ENCODE data around the gene DDX5. TPM values are rescaled to one million over a fixed set of nuclear protein-coding genes. Genes with fewer than 3 reads are reported as not detected.

Gene DDX5
- polyA plus RNA-seq, 1 experiment, result 915 TPM

GRCh38 chr17:64499805-64500486, 6.1 kb downstream of the DDX5 start:
- no peak overlapping the region for H3K4me3 ChIP-seq (ENCODE audit: low read depth, low read length)
- H3K9me3 ChIP-seq (ENCODE audit: control insufficient read depth, insufficient read depth, low read length), result no peaks in the 10 kb centered on the region
- ChIA-PET POLR2A (no interaction called here), CTCF (no interaction called here)
- TF ChIP-seq CTCF (IDR thresholded peaks at IDR 0.05; ENCODE audit: low read depth, low read length), result no peak
- DNase-seq (ENCODE audit: low read depth, low spot score), result no peak
- no peaks in the 10 kb centered on the region for H3K27me3 ChIP-seq (ENCODE audit: control insufficient read depth, insufficient read depth, low read length)
- no peak overlapping the region for H3K27ac ChIP-seq (ENCODE audit: low read depth, low read length)

GRCh38 chr17:64498308-64499203, 7.5 kb downstream of the DDX5 start:
- no peak for TF ChIP-seq CTCF (IDR thresholded peaks at IDR 0.05; ENCODE audit: low read depth, low read length)
- ChIA-PET CTCF (interaction anchor here (0.6 to 11.8 kb wide), 4 partner anchors 8 to 279 kb away, joined by 3 to 236 read pairs (median 3); no protein-coding TSS in a partner anchor), POLR2A (interaction anchor here (0.6 kb wide), 2 partner anchors 53 to 59 kb away, joined by 3 to 4 read pairs; no protein-coding TSS in a partner anchor)
- DNase-seq (ENCODE audit: low read depth, low spot score), result no peak
- Histone ChIP-seq H3K9me3 (ENCODE audit: control insufficient read depth, insufficient read depth, low read length) (no peaks in the 10 kb centered on the region), H3K27ac (ENCODE audit: low read depth, low read length) (no peak overlapping the region), H3K27me3 (ENCODE audit: control insufficient read depth, insufficient read depth, low read length) (no peaks in the 10 kb centered on the region), H3K4me3 (ENCODE audit: low read depth, low read length) (no peak overlapping the region)

DNA sequence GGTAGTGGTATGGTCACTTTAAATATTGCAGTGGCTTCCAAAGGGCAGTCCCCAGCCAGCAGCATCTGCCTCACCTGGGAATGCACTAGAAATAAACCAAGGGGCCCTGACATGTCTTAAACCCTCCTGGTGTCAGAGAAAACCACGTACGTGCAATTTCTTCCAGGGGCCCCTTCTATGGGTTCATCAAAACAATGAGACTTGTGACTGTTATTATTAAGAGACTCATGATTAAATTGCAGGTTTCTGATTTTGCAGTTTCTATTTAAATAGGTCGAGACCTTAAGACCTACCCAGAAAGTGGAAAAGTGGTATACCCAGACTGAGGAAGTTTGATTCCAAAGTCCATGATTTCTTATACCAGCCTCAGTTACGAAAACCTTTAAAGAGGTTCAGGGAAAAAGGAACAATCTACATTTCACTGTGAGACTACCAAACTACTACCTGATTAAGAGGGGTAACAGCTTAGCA, 8.5 kb downstream of the DDX5 start:
- peak overlapping the region; percentile 86 for H3K4me3 ChIP-seq (ENCODE audit: low read depth, low read length)
- DNase-seq (ENCODE audit: low read depth, low spot score), result no peak
- ChIA-PET CTCF (interaction anchor here (11.8 kb wide), 1 partner anchor 78 kb away, joined by 236 read pairs; no protein-coding TSS in a partner anchor), POLR2A (interaction anchor here (0.8 to 2.3 kb wide), 3 partner anchors 8 to 76 kb away, joined by 3 to 77 read pairs (median 3); partner anchors contain the start of genes CEP95 and DDX5)
- no peaks in the 10 kb centered on the region for H3K27me3 ChIP-seq (ENCODE audit: control insufficient read depth, insufficient read depth, low read length)
- peak overlapping the region; percentile 81 for H3K27ac ChIP-seq (ENCODE audit: low read depth, low read length)
- H3K9me3 ChIP-seq (ENCODE audit: control insufficient read depth, insufficient read depth, low read length), result no peaks in the 10 kb centered on the region
- TF ChIP-seq CTCF (IDR thresholded peaks at IDR 0.05; ENCODE audit: low read depth, low read length), result no peak; the same call in 1 of the 2 replicates

DNA sequence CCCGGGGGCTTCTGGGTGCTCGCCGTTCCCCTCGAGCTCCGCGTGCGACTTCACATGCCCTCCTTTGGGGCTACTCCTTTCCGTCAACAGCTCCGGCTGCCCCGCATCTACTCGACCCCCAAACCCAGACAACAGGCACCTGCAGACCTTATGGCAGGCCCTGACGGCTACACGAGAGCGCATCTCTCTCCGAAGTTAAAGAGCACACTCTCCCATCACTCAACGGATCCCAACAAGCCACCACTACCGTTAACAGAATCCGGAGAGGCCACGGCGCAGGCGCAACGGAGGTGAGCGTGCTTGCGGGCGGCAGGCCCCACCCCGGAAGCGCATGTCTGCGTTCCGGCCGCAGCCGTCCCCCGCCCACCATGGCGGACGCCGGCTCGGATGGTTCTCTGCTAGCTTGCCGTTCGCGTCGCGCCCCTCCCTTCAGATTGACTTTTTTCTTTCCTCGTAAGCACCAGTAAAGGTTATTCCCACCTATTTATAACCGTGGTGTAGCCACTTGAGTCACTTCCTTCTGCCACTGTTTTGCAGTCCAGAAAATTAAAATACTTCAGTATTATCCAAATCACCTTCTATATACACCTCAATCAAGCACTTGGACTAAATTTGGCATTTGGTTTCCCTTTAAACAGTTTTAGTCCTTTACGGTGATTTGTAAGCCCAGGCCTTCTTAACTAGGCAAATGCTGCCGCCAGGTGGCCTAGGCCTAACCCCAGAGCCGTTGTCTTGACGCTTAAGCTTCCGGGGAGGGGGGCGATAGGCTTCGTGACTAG, 9.1 kb downstream of the DDX5 start, which contains the start of gene POLG2:
POLG2 (minus strand) TSS at position 269 of the 779 bp plus-strand sequence; CDS start at position 183, 86 bp downstream.
- POLR2A ChIA-PET, result interaction anchor here (0.5 to 2.3 kb wide), 7 partner anchors 9 to 154 kb away, joined by 3 to 77 read pairs (median 3); partner anchors contain the start of genes CEP95 and DDX5
- CTCF ChIA-PET, result interaction anchor here (0.6 to 11.8 kb wide), 3 partner anchors 78 to 240 kb away, joined by 3 to 236 read pairs (median 7); no protein-coding TSS in a partner anchor
- peak; percentile 65 for TF ChIP-seq CTCF (IDR thresholded peaks at IDR 0.05; ENCODE audit: low read depth, low read length)
- peak within 1 kb of the TSS; percentile 86 for H3K4me3 ChIP-seq (ENCODE audit: low read depth, low read length)
- no peaks in the 10 kb centered on the region for H3K27me3 ChIP-seq (ENCODE audit: control insufficient read depth, insufficient read depth, low read length)
- peak within 1 kb of the TSS; percentile 81 for H3K27ac ChIP-seq (ENCODE audit: low read depth, low read length)
- DNase-seq (ENCODE audit: low read depth, low spot score), result peak; percentile 86
- H3K9me3 ChIP-seq (ENCODE audit: control insufficient read depth, insufficient read depth, low read length), result no peaks in the 10 kb centered on the region
